SJSA1 (cell line): Measurements from ENCODE around the gene IRX4. TPM values are rescaled to one million over a fixed set of nuclear protein-coding genes. Genes with fewer than 3 reads are reported as not detected.

ENCODE experiments used
- DNase-seq, 2 experiments: peaks; one replicate each; pipeline ENCODE4 v3.0.0-alpha.2; 2015 to 2020; ENCODE audit warnings: low spot score in 2 of 2, low read depth in 1 of 2
- H3K27ac ChIP-seq: fragments of 250-450 bp; sonication (Bioruptor Pico); 2 replicates; pipeline ENCODE4 v1.5.1; 2020; ENCODE audit warnings: mild to moderate bottlenecking, moderate library complexity
- H3K27me3 ChIP-seq: fragments of 250-450 bp; sonication (Bioruptor Pico); replicated peaks from 2 replicates; pipeline ENCODE4 v1.5.1; 2020; ENCODE audit warnings: mild to moderate bottlenecking, moderate library complexity
- H3K36me3 ChIP-seq: fragments of 250-450 bp; sonication (Bioruptor Pico); 2 replicates; pipeline ENCODE4 v1.5.1; 2020; ENCODE audit warnings: mild to moderate bottlenecking
- H3K4me1 ChIP-seq: fragments of 250-450 bp; sonication (Bioruptor Pico); replicated peaks from 2 replicates; pipeline ENCODE4 v1.6.1; 2021; ENCODE audit warnings: mild to moderate bottlenecking
- H3K4me3 ChIP-seq: fragments of 250-450 bp; sonication (Bioruptor Pico); 2 replicates; pipeline ENCODE4 v1.5.1; 2020; ENCODE audit warnings: mild to moderate bottlenecking
- H3K9me3 ChIP-seq: fragments of 250-450 bp; sonication (Bioruptor Pico); replicated peaks from 2 replicates; pipeline ENCODE4 v1.5.1; 2020; ENCODE audit warnings: mild to moderate bottlenecking
- total RNA-seq: library from RNA; depleted of rRNA; stranded (reverse); fragments of >200 nt; shearing (Covaris generic); gene quantifications from 2 replicates; pipeline ENCODE4 v1.2.3, GENCODE V29; 2014; rRNA removed

IRX4 gene
- total RNA-seq, result not detected in 2 replicates

DNA sequence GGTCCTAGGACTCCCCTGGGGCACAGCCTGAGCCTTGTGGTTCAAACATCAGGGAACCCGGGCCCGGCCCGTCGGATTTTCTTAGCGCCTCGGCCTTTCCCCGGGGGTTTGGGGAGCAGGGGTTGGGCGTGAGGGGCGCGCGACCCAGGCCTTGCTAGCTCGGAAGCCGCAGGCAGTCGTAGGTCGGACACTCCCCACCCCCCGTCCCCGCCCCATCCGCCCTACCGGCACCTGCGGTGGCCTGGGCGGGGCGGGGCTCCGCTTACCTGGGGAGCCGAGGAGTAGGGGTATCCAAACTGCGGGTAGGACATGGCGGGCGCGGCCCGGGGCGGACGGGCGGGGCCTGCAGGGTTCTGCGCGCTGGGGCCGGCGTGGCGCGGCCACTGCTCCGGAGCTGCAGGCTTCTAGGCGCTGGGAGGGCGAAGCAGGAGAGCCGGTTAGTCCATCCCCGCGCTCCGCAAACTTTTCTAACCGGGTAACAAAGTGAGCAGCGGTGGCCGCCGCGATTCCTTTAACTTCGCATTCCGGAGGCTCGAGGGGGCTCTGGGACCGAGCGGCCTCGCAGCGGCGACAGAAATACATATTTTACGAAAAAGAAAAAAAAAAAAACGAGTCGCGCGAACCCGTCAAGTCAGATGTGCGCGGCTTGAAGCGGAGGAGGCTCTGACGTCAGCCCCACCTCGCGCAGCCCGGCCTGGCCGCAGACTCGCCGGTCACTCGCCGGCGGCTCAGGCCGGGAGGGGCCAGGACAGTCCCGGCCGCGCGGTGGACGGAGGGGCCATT is at the start of gene IRX4:
TSS of gene IRX4 (minus strand) at position 589 of the 783 bp plus-strand sequence. CDS start at position 311, 278 bp downstream.
- no peak for DNase-seq
- no peak within 1 kb of the TSS for H3K27ac ChIP-seq
- H3K4me1 ChIP-seq, result no peaks in the 10 kb centered on the region
- H3K36me3 ChIP-seq, result no peaks in the 10 kb centered on the region
- H3K27me3 ChIP-seq, result peaks cover 54% of the 10 kb centered on the region
- no peak within 1 kb of the TSS for H3K4me3 ChIP-seq
- H3K9me3 ChIP-seq, result peaks cover 38% of the 10 kb centered on the region

DNA sequence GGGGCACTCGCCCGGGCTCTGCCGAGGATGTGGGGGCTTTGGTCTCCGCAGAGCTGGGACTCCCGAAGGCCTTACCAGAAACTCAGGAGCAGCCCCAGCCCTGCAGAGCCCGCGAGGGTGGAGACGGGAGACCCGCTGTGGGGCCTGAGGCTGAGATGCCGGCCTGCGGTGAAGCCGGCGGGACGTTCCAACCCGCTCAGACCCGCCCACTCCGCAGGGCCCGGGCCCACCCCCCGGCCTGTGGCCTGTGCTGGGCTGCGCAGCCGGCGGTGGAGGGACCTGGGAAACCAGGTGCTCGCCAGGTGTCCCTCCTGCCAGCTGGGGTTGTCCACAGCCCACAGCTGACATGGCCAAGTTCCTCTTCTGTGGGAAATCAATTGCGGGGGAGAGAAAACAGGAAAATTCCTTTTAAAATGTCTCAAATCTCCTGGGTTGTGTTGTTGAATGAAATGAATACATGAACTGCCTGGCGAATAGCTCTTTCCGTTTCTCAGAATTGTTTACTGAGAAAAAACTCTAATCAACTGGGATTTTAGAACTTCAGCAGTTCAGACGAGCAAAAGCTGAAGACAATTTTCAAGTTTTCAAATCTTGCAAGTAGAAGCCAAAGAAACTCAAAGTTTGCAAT is 49.0 kb upstream of the IRX4 start:
- Histone ChIP-seq H3K4me1 (no peaks in the 10 kb centered on the region), H3K9me3 (peaks cover 9% of the 10 kb centered on the region), H3K27me3 (peaks cover 35% of the 10 kb centered on the region), H3K27ac (no peak overlapping the region), H3K4me3 (no peak overlapping the region), H3K36me3 (no peaks in the 10 kb centered on the region)
- no peak for DNase-seq

DNA sequence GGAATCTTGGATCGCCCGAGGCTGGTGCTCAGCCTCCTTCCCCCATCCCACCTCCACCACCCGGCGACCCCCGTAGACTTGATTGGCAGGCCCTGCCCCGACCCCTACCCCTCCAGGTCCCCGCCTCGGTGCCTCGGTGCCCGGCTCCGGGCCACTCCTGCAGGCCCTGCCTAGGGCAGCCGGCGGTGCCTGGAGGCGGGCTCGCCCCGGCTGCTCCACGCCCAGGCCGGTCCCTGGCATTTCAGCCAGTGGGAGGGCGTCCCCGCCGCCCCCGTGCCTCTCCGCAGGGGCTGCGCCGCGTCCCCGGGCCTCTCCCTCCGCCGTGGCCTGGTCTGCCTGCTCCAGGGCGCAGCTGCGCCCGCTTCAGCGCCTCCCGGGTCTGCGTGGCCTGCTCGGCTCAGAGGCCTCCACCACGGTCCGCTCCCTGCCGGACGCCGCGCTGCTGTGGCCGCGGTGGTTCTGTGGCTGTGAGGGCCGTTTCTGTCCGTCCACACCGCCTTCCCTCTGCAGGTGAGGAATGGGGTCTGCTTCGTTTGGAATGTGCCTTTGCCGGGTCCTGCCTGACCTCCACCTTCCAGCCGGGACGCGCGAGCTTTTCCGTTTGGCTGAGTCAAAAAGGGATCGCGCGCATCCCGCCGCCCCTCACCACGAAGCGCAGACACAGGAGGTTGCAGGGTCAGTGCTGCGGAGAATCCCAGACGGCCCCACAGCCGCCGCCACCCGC is 48.3 kb upstream of the IRX4 start:
- Histone ChIP-seq H3K4me3 (no peak overlapping the region), H3K4me1 (no peaks in the 10 kb centered on the region), H3K27me3 (peaks cover 35% of the 10 kb centered on the region), H3K9me3 (peaks cover 9% of the 10 kb centered on the region), H3K27ac (no peak overlapping the region), H3K36me3 (no peaks in the 10 kb centered on the region)
- DNase-seq, result peak in 1 of 2 experiments; percentile 45

GRCh38 chr5:1930501-1930879 is 47.8 kb upstream of the IRX4 start:
- DNase-seq, result peak in 1 of 2 experiments; percentile 48
- H3K27ac ChIP-seq, result no peak overlapping the region
- H3K4me1 ChIP-seq, result no peaks in the 10 kb centered on the region
- H3K36me3 ChIP-seq, result no peaks in the 10 kb centered on the region
- peaks cover 9% of the 10 kb centered on the region for H3K9me3 ChIP-seq
- H3K4me3 ChIP-seq, result no peak overlapping the region
- peaks cover 35% of the 10 kb centered on the region for H3K27me3 ChIP-seq

GRCh38 chr5:1929108-1929991 is 46.6 kb upstream of the IRX4 start:
- peaks cover 9% of the 10 kb centered on the region for H3K9me3 ChIP-seq
- H3K27ac ChIP-seq, result no peak overlapping the region
- no peak overlapping the region for H3K4me3 ChIP-seq
- peaks cover 33% of the 10 kb centered on the region for H3K27me3 ChIP-seq
- no peaks in the 10 kb centered on the region for H3K4me1 ChIP-seq
- DNase-seq, result peak in 1 of 2 experiments; percentile 29
- no peaks in the 10 kb centered on the region for H3K36me3 ChIP-seq

DNA sequence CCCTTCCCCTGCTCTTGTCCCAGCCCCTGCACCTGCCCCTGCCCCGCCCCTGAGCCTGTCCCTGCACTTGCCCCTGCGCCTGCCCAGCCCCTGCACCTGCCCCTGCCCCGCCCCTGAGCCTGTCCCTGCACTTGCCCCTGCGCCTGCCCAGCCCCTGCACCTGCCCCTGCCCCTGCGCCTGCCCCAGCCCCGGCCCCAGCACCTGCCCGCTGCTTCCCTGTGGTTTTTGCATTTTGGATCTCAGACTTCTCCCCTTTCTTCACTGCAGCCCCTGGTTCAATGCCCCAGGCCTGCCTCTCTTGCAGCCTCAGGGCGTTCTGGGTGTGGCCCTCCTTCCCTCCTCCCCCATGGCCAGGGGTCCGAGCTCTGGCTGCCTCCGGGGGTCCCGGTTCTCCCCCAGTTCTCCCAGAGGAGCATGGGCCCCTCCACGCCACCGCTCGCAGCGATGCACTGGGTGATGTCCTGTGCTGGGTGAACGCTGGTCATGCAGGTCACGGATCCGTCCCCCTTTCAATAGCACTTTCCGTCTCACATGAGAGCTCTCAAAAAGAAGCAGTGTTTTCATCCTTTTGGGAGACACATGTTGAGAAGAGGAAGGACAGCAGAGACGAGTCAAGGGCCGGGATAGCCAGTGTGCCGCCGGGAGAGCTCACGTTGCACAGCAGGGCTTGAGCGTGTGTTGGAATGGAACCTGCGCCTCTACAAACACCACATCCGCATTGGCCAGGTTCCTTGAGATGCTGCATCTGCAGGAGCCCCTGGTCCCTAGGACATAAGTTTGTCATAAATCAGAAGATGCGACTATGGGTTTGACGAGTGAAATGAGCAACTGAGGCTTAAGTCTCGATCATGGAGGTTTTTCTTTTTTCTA is 44.0 kb upstream of the IRX4 start:
- Histone ChIP-seq H3K27ac (no peak overlapping the region), H3K4me1 (no peaks in the 10 kb centered on the region), H3K36me3 (no peaks in the 10 kb centered on the region), H3K9me3 (peaks cover 9% of the 10 kb centered on the region), H3K4me3 (no peak overlapping the region), H3K27me3 (peaks cover 28% of the 10 kb centered on the region)
- peak in 1 of 2 experiments; percentile 43 for DNase-seq

DNA sequence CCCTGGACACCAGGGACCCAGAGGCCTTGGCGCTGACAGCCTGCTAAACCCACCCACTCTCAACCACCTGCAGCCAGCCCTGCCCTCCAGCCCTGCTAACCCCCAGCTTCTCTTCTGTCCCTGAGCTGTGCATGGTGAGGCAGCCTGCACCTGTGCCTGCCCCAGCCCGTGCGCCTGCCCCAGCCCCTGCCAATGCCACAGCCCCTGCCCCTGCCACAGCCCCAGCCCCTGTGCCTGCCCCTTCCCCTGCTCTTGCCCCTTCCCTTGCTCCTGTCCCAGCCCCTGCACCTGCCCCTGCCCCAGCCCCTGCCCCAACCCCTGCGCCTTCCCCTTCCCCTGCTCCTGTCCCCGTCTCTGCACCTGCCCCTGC is 43.3 kb upstream of the IRX4 start:
- Histone ChIP-seq H3K4me3 (no peak overlapping the region), H3K4me1 (no peaks in the 10 kb centered on the region), H3K27me3 (peaks cover 21% of the 10 kb centered on the region), H3K27ac (no peak overlapping the region), H3K9me3 (peaks cover 9% of the 10 kb centered on the region), H3K36me3 (no peaks in the 10 kb centered on the region)
- DNase-seq, result peak in 1 of 2 experiments; percentile 41

DNA sequence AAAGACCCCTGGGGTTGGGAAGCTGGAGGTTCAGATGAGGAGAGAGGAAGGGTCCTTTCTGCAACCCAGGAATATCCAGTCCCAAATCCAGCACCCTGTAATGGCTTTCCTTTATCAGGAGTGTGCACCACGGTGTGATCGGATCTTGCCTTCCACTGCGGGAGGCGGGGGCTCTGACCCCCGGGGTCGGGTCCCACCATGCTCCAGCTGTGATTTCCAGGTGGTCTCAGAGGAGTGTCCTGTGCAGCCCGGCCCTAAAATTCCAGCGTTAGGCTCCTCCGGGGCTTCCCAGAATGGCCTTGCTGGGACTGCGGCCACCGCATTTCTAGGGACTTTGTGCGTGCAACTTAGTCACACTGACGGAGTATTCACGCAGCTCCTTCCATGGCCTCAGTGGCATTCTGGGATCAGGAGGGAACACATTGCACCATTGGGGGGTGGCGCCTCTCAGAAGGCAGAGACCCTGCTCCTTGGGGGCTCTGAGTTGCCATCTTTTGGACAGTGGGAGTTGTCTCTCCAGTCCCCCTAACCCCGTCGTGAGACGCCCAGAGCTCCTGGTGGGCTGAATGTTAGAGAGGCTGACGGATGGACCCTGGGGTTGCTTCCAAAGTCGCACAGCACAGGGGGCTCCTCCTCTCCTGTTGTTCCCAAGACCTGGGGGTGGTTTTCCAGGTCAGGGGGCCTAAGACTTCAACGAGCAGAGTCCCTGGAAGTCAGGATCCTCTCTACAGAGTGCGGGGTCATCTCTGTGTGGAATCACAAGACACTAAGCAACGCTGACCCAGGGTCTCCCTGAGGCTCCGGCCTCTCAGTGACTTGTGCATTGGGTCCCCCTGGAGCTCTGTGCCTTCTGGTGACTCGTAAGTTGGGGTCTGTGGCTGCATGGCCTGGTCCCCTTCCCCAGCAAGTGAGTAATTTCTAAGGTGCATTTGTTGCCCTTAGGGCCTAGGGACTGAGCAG is 42.7 kb upstream of the IRX4 start:
- peak in 1 of 2 experiments; percentile 39 for DNase-seq
- H3K4me3 ChIP-seq, result no peak overlapping the region
- peaks cover 17% of the 10 kb centered on the region for H3K27me3 ChIP-seq
- H3K4me1 ChIP-seq, result no peaks in the 10 kb centered on the region
- H3K36me3 ChIP-seq, result no peaks in the 10 kb centered on the region
- no peak overlapping the region for H3K27ac ChIP-seq
- H3K9me3 ChIP-seq, result peaks cover 9% of the 10 kb centered on the region

DNA sequence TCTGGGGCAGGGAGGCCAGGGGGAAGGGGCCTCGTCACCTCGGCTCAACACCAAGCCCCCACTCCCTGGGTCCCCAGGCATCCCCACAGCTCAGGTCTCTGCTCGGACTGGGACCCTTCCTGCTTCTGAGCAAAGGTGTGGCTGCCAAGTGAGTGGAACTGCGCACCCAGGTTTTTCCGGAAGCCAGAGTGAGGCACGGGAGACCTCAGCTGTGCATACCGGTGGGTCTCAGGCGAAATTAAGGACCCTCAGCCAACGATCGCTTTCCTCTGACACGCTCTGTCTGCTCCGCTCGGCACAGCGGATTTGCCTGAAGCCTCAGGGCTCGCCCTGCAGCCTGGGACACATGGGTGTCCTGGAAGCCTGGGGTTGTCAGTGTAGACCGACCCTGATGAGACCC is 41.0 kb upstream of the IRX4 start:
- H3K27me3 ChIP-seq, result peaks cover 19% of the 10 kb centered on the region
- H3K4me1 ChIP-seq, result no peaks in the 10 kb centered on the region
- H3K27ac ChIP-seq, result no peak overlapping the region
- H3K36me3 ChIP-seq, result no peaks in the 10 kb centered on the region
- H3K9me3 ChIP-seq, result no peaks in the 10 kb centered on the region
- peak in 1 of 2 experiments; percentile 38 for DNase-seq
- H3K4me3 ChIP-seq, result no peak overlapping the region

- Histone ChIP-seq H3K4me1 (no peaks in the 10 kb centered on the region), H3K27me3 (peaks cover 19% of the 10 kb centered on the region)
These were observed 40.6 kb upstream of the IRX4 start for GRCh38 chr5:1923341-1923740.

DNA sequence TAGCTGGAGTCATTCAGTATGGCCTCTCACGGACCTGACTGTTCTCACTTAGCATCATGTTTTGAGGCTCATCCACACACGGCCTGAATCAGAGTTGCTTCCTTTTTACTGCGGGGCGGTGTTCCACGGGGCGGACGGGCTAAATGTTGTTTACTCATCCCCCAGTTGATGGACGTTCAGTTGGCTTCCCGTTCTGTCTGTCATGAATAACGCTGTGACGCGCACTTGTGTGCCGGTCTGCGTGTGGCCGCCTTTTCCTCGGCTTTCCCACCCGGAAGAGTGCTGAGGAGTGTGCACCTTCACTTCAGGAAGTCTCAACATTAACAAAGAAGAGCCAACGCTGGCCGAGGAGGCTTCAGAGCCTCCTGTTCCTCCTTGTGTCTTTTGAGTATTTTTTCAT is 39.0 kb upstream of the IRX4 start:
- no peak overlapping the region for H3K4me3 ChIP-seq
- no peaks in the 10 kb centered on the region for H3K36me3 ChIP-seq
- no peaks in the 10 kb centered on the region for H3K9me3 ChIP-seq
- H3K27ac ChIP-seq, result no peak overlapping the region
- peaks cover 21% of the 10 kb centered on the region for H3K27me3 ChIP-seq
- H3K4me1 ChIP-seq, result no peaks in the 10 kb centered on the region
- peak in 1 of 2 experiments; percentile 37 for DNase-seq

More at GRCh38 chr5:1923341-1923740, 40.6 kb upstream of the IRX4 start:
- Histone ChIP-seq H3K9me3 (no peaks in the 10 kb centered on the region), H3K4me3 (no peak overlapping the region), H3K36me3 (no peaks in the 10 kb centered on the region), H3K27ac (no peak overlapping the region)
- DNase-seq, result peak in 1 of 2 experiments; percentile 37

- Histone ChIP-seq H3K4me1 (no peaks in the 10 kb centered on the region), H3K27ac (no peak overlapping the region), H3K27me3 (peaks cover 21% of the 10 kb centered on the region), H3K36me3 (no peaks in the 10 kb centered on the region), H3K9me3 (no peaks in the 10 kb centered on the region), H3K4me3 (no peak overlapping the region)
- peak in 1 of 2 experiments; percentile 31 for DNase-seq
These were observed 37.0 kb upstream of the IRX4 start for GRCh38 chr5:1919750-1920149.
